CD14-positive monocyte (primary cell): ENCODE results near the gene PAX6. TPM values are rescaled to one million over a fixed set of nuclear protein-coding genes. Genes with fewer than 3 reads are reported as not detected.

ENCODE experiments used
- DNase-seq, 3 donors: peaks; one replicate each; pipeline ENCODE4 v3.0.0-alpha.2; 2011 to 2022
- H2AFZ ChIP-seq: 2 replicates; pipeline ENCODE4 v1.6.0; 2012; ENCODE audit warnings: mild to moderate bottlenecking, low read depth, low read length, inconsistent platforms; ENCODE audit not compliant: insufficient read depth, poor library complexity, severe bottlenecking
- H3K27ac ChIP-seq, 2 donors: 1 replicate in 1 of 2; 2 replicates in 1 of 2; pipeline ENCODE4 v1.5.1; 2012 to 2013; ENCODE audit warnings: low read length in 2 of 2, control low read depth in 1 of 2, inconsistent platforms in 1 of 2, low read depth in 1 of 2, mild to moderate bottlenecking in 1 of 2
- H3K27me3 ChIP-seq, 2 donors: one replicate each; pipeline versions ENCODE4 v1.6.0 to v1.6.1; 2011 to 2013; ENCODE audit warnings: low read length in 2 of 2; ENCODE audit not compliant: control insufficient read depth in 2 of 2, insufficient read depth in 2 of 2
- H3K36me3 ChIP-seq, 2 donors: replicated peaks in 1 of 2; 1 replicate in 1 of 2; 2 replicates in 1 of 2; pipeline versions ENCODE4 v1.5.1 to v1.6.1; 2012 to 2013; ENCODE audit warnings: low read length in 2 of 2, control low read depth in 1 of 2, inconsistent platforms in 1 of 2, mild to moderate bottlenecking in 1 of 2; ENCODE audit not compliant: insufficient read depth in 2 of 2, control insufficient read depth in 1 of 2
- H3K4me1 ChIP-seq, 2 donors: 1 replicate in 1 of 2; 2 replicates in 1 of 2; pipeline versions ENCODE4 v1.5.1 to v1.6.1; 2012 to 2013; ENCODE audit warnings: low read length in 2 of 2, control low read depth in 1 of 2, inconsistent platforms in 1 of 2, mild to moderate bottlenecking in 1 of 2, moderate library complexity in 1 of 2; ENCODE audit not compliant: insufficient read depth in 2 of 2, control insufficient read depth in 1 of 2
- H3K4me2 ChIP-seq: replicated peaks from 2 replicates; pipeline ENCODE3; 2012; ENCODE audit warnings: low read length, moderate library complexity, mild to moderate bottlenecking; ENCODE audit not compliant: poor library complexity, severe bottlenecking; ENCODE audit errors: extremely low read depth
- H3K4me3 ChIP-seq, 3 experiments: fragments of 200-600 bp in 1 of 3; sonication (generic) in 1 of 3; replicated peaks in 1 of 3; 1 replicate in 2 of 3; 2 replicates in 1 of 3; pipeline ENCODE4 v1.5.1; 2011 to 2013; ENCODE audit warnings: low read length in 3 of 3, mild to moderate bottlenecking in 3 of 3, control low read depth in 2 of 3, low read depth in 2 of 3, inconsistent platforms in 1 of 3, moderate library complexity in 1 of 3
- H3K79me2 ChIP-seq: 2 replicates; pipeline ENCODE4 v1.6.0; 2012; ENCODE audit warnings: mild to moderate bottlenecking, control low read depth, inconsistent platforms, low read length, moderate library complexity; ENCODE audit not compliant: insufficient read depth
- H3K9ac ChIP-seq: 2 replicates; pipeline ENCODE4 v1.6.0; 2017; ENCODE audit warnings: low read length, mild to moderate bottlenecking; ENCODE audit not compliant: insufficient read depth, poor library complexity, severe bottlenecking
- H3K9me3 ChIP-seq, 2 donors: replicated peaks in 1 of 2; 1 replicate in 1 of 2; 2 replicates in 1 of 2; pipeline versions ENCODE4 v1.5.1 to v1.6.1; 2012 to 2013; ENCODE audit warnings: low read length in 2 of 2, control low read depth in 1 of 2; ENCODE audit not compliant: control insufficient read depth in 1 of 2, insufficient read depth in 1 of 2
- H4K20me1 ChIP-seq: 2 replicates; pipeline ENCODE4 v1.6.0; 2012; ENCODE audit warnings: mild to moderate bottlenecking, low read length, control low read depth, moderate library complexity; ENCODE audit not compliant: insufficient read depth
- H3K27ac Mint-ChIP-seq, 7 donors: one replicate each; pipeline ENCODE4 v1.8.0; 2020; ENCODE audit warnings: mild to moderate bottlenecking in 7 of 7, mixed read lengths in 7 of 7, moderate library complexity in 6 of 7, inconsistent platforms in 2 of 7
- H3K27me3 Mint-ChIP-seq, 3 donors: one replicate each; pipeline ENCODE4 v1.8.0; 2021 to 2022; ENCODE audit warnings: low read depth in 3 of 3, mild to moderate bottlenecking in 3 of 3, mixed read lengths in 3 of 3, moderate library complexity in 3 of 3, inconsistent platforms in 1 of 3
- H3K36me3 Mint-ChIP-seq, 2 donors: one replicate each; pipeline ENCODE4 v1.8.0; 2020; ENCODE audit warnings: mixed read lengths in 2 of 2, inconsistent platforms in 1 of 2, mild to moderate bottlenecking in 1 of 2
- H3K4me1 Mint-ChIP-seq: one replicate; pipeline ENCODE4 v1.8.0; 2020; ENCODE audit warnings: mild to moderate bottlenecking, mixed read lengths
- H3K4me3 Mint-ChIP-seq, 2 donors: one replicate each; pipeline ENCODE4 v1.8.0; 2020; ENCODE audit warnings: mild to moderate bottlenecking in 2 of 2, mixed read lengths in 2 of 2, moderate library complexity in 1 of 2
- H3K9me3 Mint-ChIP-seq, 7 donors: one replicate each; pipeline ENCODE4 v1.8.0; 2020 to 2022; ENCODE audit warnings: mixed read lengths in 7 of 7, mild to moderate bottlenecking in 6 of 7, moderate library complexity in 6 of 7, inconsistent platforms in 2 of 7
- CTCF ChIP-seq: fragments of 200-600 bp; IDR thresholded peaks from one replicate; pipeline ENCODE4 v1.8.0; 2022; ENCODE audit warnings: antibody characterized with exemption, mild to moderate bottlenecking
- WGBS: methylation state at CpG from one replicate; pipeline ENCODE4 v1.1.5; 2013; ENCODE audit warnings: missing lambda C conversion rate; ENCODE audit not compliant: insufficient coverage; 5-methylcytosine and 5-hydroxymethylcytosine counted together
- intact Hi-C, 2 donors: fragments of 100-400 bp; cut with micrococcal nuclease; formaldehyde crosslinking; loops; one replicate each; pipeline versions ENCODE4 v1.15.0 to v1.15.1; 2023
- polyA plus RNA-seq, 3 donors: library from polyadenylated mRNA; depleted of rRNA in 1 of 3; unstranded in 2 of 3; stranded (reverse) in 1 of 3; fragments of 300-500 nt in 2 of 3; fragments of >200 nt in 1 of 3; fragmentation: Illumina TruSeq in 2 of 3; gene quantifications; 1 replicate in 2 of 3; 2 replicates in 1 of 3; pipeline ENCODE4 v1.2.3, GENCODE V29; 2012 to 2021

PAX6 gene
- polyA plus RNA-seq, 3 donors = not detected

GRCh38 chr11:31850365-31850764 is 39.2 kb upstream of the PAX6 start:
- no peak overlapping the region for H3K27ac ChIP-seq
- WGBS = 96% methylated on average over 3 of the region's 4 CpGs
- H3K27ac Mint-ChIP-seq = no peak overlapping the region
- peaks cover 0 to 3% (median 0%) of the 10 kb centered on the region in 7 donors for H3K9me3 Mint-ChIP-seq
- H3K79me2 ChIP-seq = no peaks in the 10 kb centered on the region
- intact Hi-C loops = no loop called here
- peaks cover 2 to 7% of the 10 kb centered on the region in 2 donors for H3K27me3 ChIP-seq
- H3K9ac ChIP-seq = no peak overlapping the region
- H3K4me3 Mint-ChIP-seq = no peak overlapping the region
- no peak overlapping the region for H2AFZ ChIP-seq
- no peaks in the 10 kb centered on the region for H4K20me1 ChIP-seq
- no peak overlapping the region for H3K4me2 ChIP-seq
- H3K36me3 Mint-ChIP-seq = no peaks in the 10 kb centered on the region
- H3K4me3 ChIP-seq = no peak overlapping the region
- H3K4me1 ChIP-seq = no peaks in the 10 kb centered on the region
- no peaks in the 10 kb centered on the region for H3K9me3 ChIP-seq
- no peak for TF ChIP-seq CTCF
- DNase-seq = no peak
- peaks cover 0 to 26% (median 6%) of the 10 kb centered on the region in 3 donors for H3K27me3 Mint-ChIP-seq
- H3K4me1 Mint-ChIP-seq = no peaks in the 10 kb centered on the region
- H3K36me3 ChIP-seq = no peaks in the 10 kb centered on the region

- Histone ChIP-seq H3K79me2 (no peaks in the 10 kb centered on the region), H3K9ac (no peak overlapping the region), H3K36me3 (no peaks in the 10 kb centered on the region), H3K27ac (no peak overlapping the region), H2AFZ (no peak overlapping the region), H3K9me3 (no peaks in the 10 kb centered on the region), H4K20me1 (no peaks in the 10 kb centered on the region), H3K4me3 (no peak overlapping the region), H3K4me1 (no peaks in the 10 kb centered on the region), H3K27me3 (peaks cover 7 to 10% of the 10 kb centered on the region in 2 donors), H3K4me2 (no peak overlapping the region)
- no peak overlapping the region for H3K4me3 Mint-ChIP-seq
- TF ChIP-seq CTCF = no peak
- no peak for DNase-seq
- WGBS = no CpG with 5 or more reads among the region's 2 CpGs
- intact Hi-C loops = no loop called here
- H3K27ac Mint-ChIP-seq = no peak overlapping the region
- H3K27me3 Mint-ChIP-seq = peaks cover 0 to 30% (median 6%) of the 10 kb centered on the region in 3 donors
- H3K9me3 Mint-ChIP-seq = no peaks in the 10 kb centered on the region
- no peaks in the 10 kb centered on the region for H3K36me3 Mint-ChIP-seq
- no peaks in the 10 kb centered on the region for H3K4me1 Mint-ChIP-seq
Measured at GRCh38 chr11:31847761-31848160, 36.6 kb upstream of the PAX6 start.
